LNCaP clone FGC (cell line): ENCODE measurements around the gene ARGLU1.

ENCODE experiments used
- DNase-seq: peaks from one replicate; pipeline ENCODE4 v3.0.0-alpha.2; 2011; ENCODE audit warnings: low read depth
- H3K4me3 ChIP-seq: 2 replicates; pipeline ENCODE4 v1.5.1; 2011; ENCODE audit warnings: mild to moderate bottlenecking, low read depth, low read length, control low read depth
- TF ChIP-seq, protein P1 (sequence below): IDR thresholded peaks from 2 replicates; pipeline ENCODE4 v1.5.1; 2012; ENCODE audit warnings: mild to moderate bottlenecking; ENCODE audit not compliant: control insufficient read depth, insufficient read depth; ENCODE audit errors: extremely low read depth

ARGLU1 gene

GRCh38 chr13:106561551-106562170 is 6.3 kb downstream of the ARGLU1 start:
- no peak overlapping the region for H3K4me3 ChIP-seq
- TF ChIP-seq, protein P1, sequence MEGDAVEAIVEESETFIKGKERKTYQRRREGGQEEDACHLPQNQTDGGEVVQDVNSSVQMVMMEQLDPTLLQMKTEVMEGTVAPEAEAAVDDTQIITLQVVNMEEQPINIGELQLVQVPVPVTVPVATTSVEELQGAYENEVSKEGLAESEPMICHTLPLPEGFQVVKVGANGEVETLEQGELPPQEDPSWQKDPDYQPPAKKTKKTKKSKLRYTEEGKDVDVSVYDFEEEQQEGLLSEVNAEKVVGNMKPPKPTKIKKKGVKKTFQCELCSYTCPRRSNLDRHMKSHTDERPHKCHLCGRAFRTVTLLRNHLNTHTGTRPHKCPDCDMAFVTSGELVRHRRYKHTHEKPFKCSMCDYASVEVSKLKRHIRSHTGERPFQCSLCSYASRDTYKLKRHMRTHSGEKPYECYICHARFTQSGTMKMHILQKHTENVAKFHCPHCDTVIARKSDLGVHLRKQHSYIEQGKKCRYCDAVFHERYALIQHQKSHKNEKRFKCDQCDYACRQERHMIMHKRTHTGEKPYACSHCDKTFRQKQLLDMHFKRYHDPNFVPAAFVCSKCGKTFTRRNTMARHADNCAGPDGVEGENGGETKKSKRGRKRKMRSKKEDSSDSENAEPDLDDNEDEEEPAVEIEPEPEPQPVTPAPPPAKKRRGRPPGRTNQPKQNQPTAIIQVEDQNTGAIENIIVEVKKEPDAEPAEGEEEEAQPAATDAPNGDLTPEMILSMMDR, result no peak
- DNase-seq, result no peak

DNA sequence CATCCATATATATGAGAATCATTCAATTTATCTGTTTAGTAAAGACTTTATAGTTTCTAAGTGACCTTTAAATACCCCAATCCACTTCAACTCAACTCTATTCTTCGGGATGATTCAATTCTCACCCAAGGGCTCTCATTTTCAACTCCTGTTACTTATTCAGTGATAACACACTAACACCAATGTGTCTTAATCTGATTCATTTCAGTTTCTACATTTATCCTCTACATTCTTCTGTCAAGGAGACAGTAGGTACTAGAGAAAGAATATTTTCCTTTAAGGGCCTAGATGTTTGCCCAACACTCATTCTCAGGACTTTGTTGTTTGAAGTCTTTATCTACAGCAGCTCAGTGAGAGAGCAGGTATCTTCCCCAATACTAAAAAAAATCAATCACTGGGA is 7.1 kb downstream of the ARGLU1 start:
- DNase-seq, result no peak
- no peak overlapping the region for H3K4me3 ChIP-seq
- TF ChIP-seq, protein P1, result no peak

- TF ChIP-seq, protein P1, result no peak
- DNase-seq, result no peak
- H3K4me3 ChIP-seq, result no peak overlapping the region
Measured at GRCh38 chr13:106558527-106558926, 9.4 kb downstream of the ARGLU1 start.

GRCh38 chr13:106555631-106556328 is 12.2 kb downstream of the ARGLU1 start:
- no peak for DNase-seq
- no peak overlapping the region for H3K4me3 ChIP-seq
- TF ChIP-seq, protein P1, result no peak

- no peak for DNase-seq
- H3K4me3 ChIP-seq, result no peak overlapping the region
- TF ChIP-seq, protein P1, result no peak
Measured at GRCh38 chr13:106551751-106552150, 16.2 kb downstream of the ARGLU1 start.

GRCh38 chr13:106551350-106551749 is 16.6 kb downstream of the ARGLU1 start:
- TF ChIP-seq, protein P1, result no peak
- no peak overlapping the region for H3K4me3 ChIP-seq
- no peak for DNase-seq
